Nucleus accumbens (tissue), 56 donors: ENCODE results near the gene NPAS3.
A peak's percentile ranks its signal among the peaks of the same experiment; 100 is the strongest.

Experiments used
- DNase-seq, 56 donors: peaks; one replicate each; lab custom pipeline; 2025; lab: John Stamatoyannopoulos, UW

NPAS3 gene

GRCh38 chr14:33232031-33232430, 293.4 kb downstream of the NPAS3 start:
- no peak for DNase-seq

- DNase-seq: no peak
Observed at GRCh38 chr14:33237115-33237740, 298.5 kb downstream of the NPAS3 start.

GRCh38 chr14:33239465-33239864, 300.8 kb downstream of the NPAS3 start:
- no peak for DNase-seq

- DNase-seq: no peak
Observed at GRCh38 chr14:33240466-33240865, 301.8 kb downstream of the NPAS3 start.

GRCh38 chr14:33241331-33241730, 302.7 kb downstream of the NPAS3 start:
- no peak for DNase-seq

GRCh38 chr14:33249233-33249820, 310.6 kb downstream of the NPAS3 start:
- DNase-seq: no peak

- no peak for DNase-seq
Observed at GRCh38 chr14:33250963-33251362, 312.3 kb downstream of the NPAS3 start.

- no peak for DNase-seq
Observed at GRCh38 chr14:33254342-33254741, 315.7 kb downstream of the NPAS3 start.

GRCh38 chr14:33254861-33255395, 316.2 kb downstream of the NPAS3 start:
- no peak for DNase-seq

GRCh38 chr14:33257796-33258195, 319.1 kb downstream of the NPAS3 start:
- no peak for DNase-seq

GRCh38 chr14:33259764-33260163, 321.1 kb downstream of the NPAS3 start:
- DNase-seq: no peak

- DNase-seq: no peak
Observed at GRCh38 chr14:33271216-33271615, 332.5 kb downstream of the NPAS3 start.

GRCh38 chr14:33271891-33272290, 333.2 kb downstream of the NPAS3 start:
- no peak for DNase-seq

GRCh38 chr14:33273978-33274377, 335.3 kb downstream of the NPAS3 start:
- DNase-seq: no peak

- no peak for DNase-seq
Observed at GRCh38 chr14:33275879-33276278, 337.2 kb downstream of the NPAS3 start.

- DNase-seq: no peak
Observed at GRCh38 chr14:33279865-33280264, 341.2 kb downstream of the NPAS3 start.

GRCh38 chr14:33280646-33281045, 342.0 kb downstream of the NPAS3 start:
- peak in 12 of 56 donors; percentile 2 to 65 (median 16) for DNase-seq

GRCh38 chr14:33282331-33283230, 343.9 kb downstream of the NPAS3 start:
- no peak for DNase-seq

GRCh38 chr14:33285902-33286700, 347.4 kb downstream of the NPAS3 start:
- DNase-seq: no peak

- DNase-seq: no peak
Observed at GRCh38 chr14:33287189-33287588, 348.5 kb downstream of the NPAS3 start.
